HCT116 (cell line): ENCODE data around the gene DTNB. TPM values are rescaled to one million over a fixed set of nuclear protein-coding genes. Genes with fewer than 3 reads are reported as not detected.

Experiments used
- ATAC-seq: fragments of 200-7000 bp; cut with Tn5 transposase; 2 replicates; pipeline ENCODE4 v1.9.1; 2020; ENCODE audit warnings: mild to moderate bottlenecking, moderate library complexity
- BruUV-seq: library from RNA; stranded (reverse); fragments of 400-500 nt; replicated peaks from 2 replicates; lab custom pipeline; 2021; lab: Mats Ljungman, UMichigan
- CTCF ChIA-PET: fragments of 300-600 bp; sonication (Branson Sonifier 250); formaldehyde crosslinking; loops from one replicate; lab custom pipeline; 2021; ENCODE audit warnings: antibody characterized with exemption; lab: Charles Lee
- POLR2A ChIA-PET: fragments of 300-600, 350-600 bp; sonication (Branson Sonifier 250); formaldehyde crosslinking; loops from one replicate; lab custom pipeline; 2021; ENCODE audit warnings: antibody characterized with exemption; lab: Charles Lee
- RAD21 ChIA-PET, 2 experiments: fragments of 300-600 bp; sonication (Branson Sonifier 250); formaldehyde crosslinking; loops; one replicate each; lab custom pipeline; 2023; ENCODE audit warnings: low total read pairs in 2 of 2; ENCODE audit not compliant: uncharacterized antibody in 2 of 2, unreplicated experiment in 2 of 2, low non-redundant PET in 1 of 2; lab: Charles Lee
- DNase-seq: peaks from one replicate; pipeline ENCODE4 v3.0.0-alpha.2; 2010; ENCODE audit warnings: low read depth, low spot score
- H2AFZ ChIP-seq: fragments of 200-600 bp; shearing (Covaris generic), sonication (generic); 2 replicates; pipeline ENCODE4 v1.6.1; 2017; ENCODE audit warnings: low read depth, mixed run types, mixed read lengths, antibody characterized with exemption, low read length; ENCODE audit not compliant: poor library complexity, severe bottlenecking
- H3K27ac ChIP-seq: 2 replicates; pipeline ENCODE4 v1.5.1; 2012; ENCODE audit warnings: low read depth, low read length
- H3K27me3 ChIP-seq: fragments of 200-600 bp; sonication (generic); 2 replicates; pipeline ENCODE4 v1.6.1; 2016; ENCODE audit warnings: mixed run types, low read length, mixed read lengths; ENCODE audit not compliant: insufficient read depth
- H3K36me3 ChIP-seq, 2 experiments: fragments of 200-500 bp in 1 of 2; fragments of 200-600 bp in 1 of 2; sonication (Bioruptor generic) in 1 of 2; sonication (generic) in 1 of 2; 2 replicates each; pipeline versions ENCODE4 v1.5.1 to v1.6.1; 2014 to 2016; ENCODE audit warnings: low read length in 2 of 2, inconsistent platforms in 1 of 2, mixed read lengths in 1 of 2, mixed run types in 1 of 2; ENCODE audit not compliant: insufficient read depth in 2 of 2, control insufficient read depth in 1 of 2
- H3K4me1 ChIP-seq, 2 experiments: fragments of 200-600 bp in 1 of 2; sonication (generic) in 1 of 2; 2 replicates each; pipeline versions ENCODE4 v1.5.1 to v1.6.1; 2012 to 2017; ENCODE audit warnings: low read length in 2 of 2, inconsistent platforms in 1 of 2, mild to moderate bottlenecking in 1 of 2, mixed read lengths in 1 of 2, mixed run types in 1 of 2, moderate library complexity in 1 of 2; ENCODE audit not compliant: insufficient read depth in 2 of 2, control insufficient read depth in 1 of 2
- H3K4me2 ChIP-seq: fragments of 200-600 bp; sonication (generic); 2 replicates; pipeline ENCODE4 v1.6.1; 2017; ENCODE audit warnings: mixed run types, low read length, mixed read lengths
- H3K4me3 ChIP-seq, 2 experiments: fragments of 200-600 bp in 1 of 2; sonication (generic) in 1 of 2; replicated peaks in 1 of 2; 2 replicates each; pipeline ENCODE4 v1.5.1; 2011 to 2016; ENCODE audit warnings: low read length in 2 of 2, control low read depth in 1 of 2, low read depth in 1 of 2, mild to moderate bottlenecking in 1 of 2, mixed read lengths in 1 of 2, mixed run types in 1 of 2
- H3K79me2 ChIP-seq: fragments of 200-600 bp; sonication (generic); 2 replicates; pipeline ENCODE4 v1.6.1; 2017; ENCODE audit warnings: mild to moderate bottlenecking, mixed run types, low read length, moderate library complexity, mixed read lengths; ENCODE audit not compliant: insufficient read depth
- H3K9ac ChIP-seq: fragments of 200-600 bp; sonication (generic); 2 replicates; pipeline ENCODE4 v1.6.1; 2016; ENCODE audit warnings: low read length, mixed read lengths
- H3K9me2 ChIP-seq: fragments of 200-600 bp; sonication (generic), shearing (Covaris generic); 2 replicates; pipeline ENCODE4 v1.6.1; 2017; ENCODE audit warnings: mixed run types, mild to moderate bottlenecking, moderate library complexity; ENCODE audit not compliant: insufficient read depth
- H3K9me3 ChIP-seq, 2 experiments: fragments of 200-500 bp in 1 of 2; fragments of 200-600 bp in 1 of 2; sonication (Bioruptor generic) in 1 of 2; sonication (generic) in 1 of 2; 2 replicates each; pipeline ENCODE4 v1.6.1; 2014 to 2017; ENCODE audit warnings: low read length in 2 of 2, mixed read lengths in 2 of 2, inconsistent platforms in 1 of 2, low read depth in 1 of 2, mild to moderate bottlenecking in 1 of 2, mixed run types in 1 of 2, moderate library complexity in 1 of 2; ENCODE audit not compliant: control insufficient read depth in 1 of 2, insufficient read depth in 1 of 2
- H4K20me1 ChIP-seq: fragments of 200-600 bp; sonication (generic), shearing (Covaris generic); 2 replicates; pipeline ENCODE4 v1.6.1; 2017; ENCODE audit warnings: mixed run types, mild to moderate bottlenecking, moderate library complexity; ENCODE audit not compliant: insufficient read depth
- CTCF ChIP-seq, 3 experiments: fragments of 200-600 bp in 1 of 3; sonication (generic) in 1 of 3; IDR thresholded peaks in 2 of 3; conservative IDR thresholded peaks in 1 of 3; 2 replicates each; pipeline ENCODE4 v1.5.1; 2012 to 2017; ENCODE audit warnings: low read depth in 2 of 3, low read length in 2 of 3, antibody characterized with exemption in 1 of 3, borderline replicate concordance in 1 of 3, control low read depth in 1 of 3, mild to moderate bottlenecking in 1 of 3, mixed read lengths in 1 of 3, mixed run types in 1 of 3, moderate library complexity in 1 of 3; ENCODE audit not compliant: insufficient read depth in 1 of 3
- EZH2 ChIP-seq: fragments of 200-600 bp; sonication (generic); IDR thresholded peaks from 2 replicates; pipeline ENCODE4 v1.6.1; 2017; ENCODE audit warnings: antibody characterized with exemption, mixed run types
- FOSL1 ChIP-seq: IDR thresholded peaks from 2 replicates; pipeline ENCODE4 v1.6.1; 2012; ENCODE audit warnings: low read depth
- MAX ChIP-seq: IDR thresholded peaks from 2 replicates; pipeline ENCODE4 v1.6.1; 2012
- POLR2A ChIP-seq: IDR thresholded peaks from 2 replicates; pipeline ENCODE4 v1.7.0; 2011; ENCODE audit warnings: borderline replicate concordance; ENCODE audit not compliant: insufficient read depth, insufficient read length; ENCODE audit errors: extremely low read depth
- REST ChIP-seq: IDR thresholded peaks from 2 replicates; pipeline ENCODE4 v1.6.1; 2012; ENCODE audit warnings: low read depth
- SIN3A ChIP-seq: IDR thresholded peaks from 2 replicates; pipeline ENCODE4 v1.6.1; 2012; ENCODE audit warnings: low read depth
- SP1 ChIP-seq: IDR thresholded peaks from 2 replicates; pipeline ENCODE4 v1.6.1; 2012; ENCODE audit warnings: low read depth
- ZBTB33 ChIP-seq: IDR thresholded peaks from 2 replicates; pipeline ENCODE4 v1.6.1; 2011; ENCODE audit warnings: mild to moderate bottlenecking, low read length, moderate library complexity; ENCODE audit not compliant: insufficient replicate concordance; ENCODE audit errors: extremely low read depth
- ZFX ChIP-seq: fragments of 450-650 bp; IDR thresholded peaks from 2 replicates; pipeline ENCODE4 v1.6.1; 2017
- intact Hi-C: fragments of 100-400 bp; cut with micrococcal nuclease; formaldehyde crosslinking; loops from 2 replicates; pipeline ENCODE4 v1.10.0; 2022
- total RNA-seq: library from RNA; stranded (reverse); gene quantifications from one replicate; pipeline ENCODE4 v1.2.1, GENCODE V29; 2021; ENCODE audit not compliant: unreplicated experiment

The DTNB gene
- total RNA-seq, 1 experiment from 2014 or later = 30.2 TPM

- no peak overlapping the region for H3K4me3 ChIP-seq
- ChIA-PET CTCF (interaction anchor here (0.8 kb wide), 1 partner anchor 40 kb away, joined by 4 read pairs; no protein-coding TSS in a partner anchor), POLR2A (no interaction called here), RAD21 (no interaction called here)
- intact Hi-C loops = no loop called here
- no peaks in the 10 kb centered on the region for H3K4me1 ChIP-seq
- no TSS peak for BruUV-seq
- no peak for ATAC-seq
- TF ChIP-seq SIN3A (no peak), MAX (no peak), ZBTB33 (no peak)
- H3K36me3 ChIP-seq = peaks cover 0 to 2% of the 10 kb centered on the region in 2 experiments; a peak in 1 of 4 replicates
- H3K9ac ChIP-seq = no peak overlapping the region
- no peaks in the 10 kb centered on the region for H3K9me3 ChIP-seq
- no peak overlapping the region for H3K27ac ChIP-seq
- H2AFZ ChIP-seq = no peak overlapping the region
- DNase-seq = no peak
- no peaks in the 10 kb centered on the region for H4K20me1 ChIP-seq
- no peaks in the 10 kb centered on the region for H3K27me3 ChIP-seq
- no peak overlapping the region for H3K4me2 ChIP-seq
- no peaks in the 10 kb centered on the region for H3K9me2 ChIP-seq
- no peaks in the 10 kb centered on the region for H3K79me2 ChIP-seq
Observed at GRCh38 chr2:25624635-25625034, 48.7 kb downstream of the DTNB start.

- BruUV-seq = no TSS peak
- H3K4me1 ChIP-seq = peaks cover 7 to 12% of the 10 kb centered on the region in 2 experiments
- H3K27ac ChIP-seq = no peak overlapping the region
- ChIA-PET POLR2A (no interaction called here), CTCF (no interaction called here), RAD21 (no interaction called here)
- H3K4me3 ChIP-seq = no peak overlapping the region
- no peak for TF ChIP-seq FOSL1
- no peak for TF ChIP-seq REST
- TF ChIP-seq CTCF (IDR thresholded peaks at IDR 0.05 in 2 of 3, conservative IDR thresholded peaks at IDR 0.05 in 1 of 3; ENCODE audit: borderline replicate concordance in 1 of 3, insufficient read depth in 1 of 3, low read depth in 2 of 3, low read length in 2 of 3) = no peak
- TF ChIP-seq POLR2A = no peak
- TF ChIP-seq EZH2 = no peak
- TF ChIP-seq ZFX = no peak
- TF ChIP-seq SP1 = no peak
- H3K4me2 ChIP-seq = no peak overlapping the region
- no peak overlapping the region for H3K9ac ChIP-seq
- H2AFZ ChIP-seq = no peak overlapping the region
- intact Hi-C loops = no loop called here
- H3K9me3 ChIP-seq = no peaks in the 10 kb centered on the region
- peaks cover 0 to 2% of the 10 kb centered on the region in 2 experiments; a peak in 1 of 4 replicates for H3K36me3 ChIP-seq
- no peaks in the 10 kb centered on the region for H3K27me3 ChIP-seq
- no peaks in the 10 kb centered on the region for H3K79me2 ChIP-seq
- DNase-seq (no peak), ATAC-seq (no peak)
- H4K20me1 ChIP-seq = no peaks in the 10 kb centered on the region
- no peaks in the 10 kb centered on the region for H3K9me2 ChIP-seq
Observed at GRCh38 chr2:25623361-25623760, 50.0 kb downstream of the DTNB start.
